Measurements from ENCODE around the gene ASIC2. TPM values are rescaled to one million over a fixed set of nuclear protein-coding genes. Genes with fewer than 3 reads are reported as not detected.

ASIC2 gene
- total RNA-seq, 1 experiment from 2014 or later: 0.74 TPM

GRCh38 chr17:33050611-33051140 lies 242.4 kb downstream of the ASIC2 start:
- H3K18ac ChIP-seq (ENCODE audit: insufficient read length, low read depth, low read length): no peak overlapping the region
- no peak overlapping the region for H3K23ac ChIP-seq (ENCODE audit: insufficient read length, low read depth, low read length)
- H3K56ac ChIP-seq (ENCODE audit: insufficient read length, low read depth, low read length): no peak overlapping the region
- H3K14ac ChIP-seq (ENCODE audit: insufficient read depth, low read length): no peak overlapping the region
- no peaks in the 10 kb centered on the region for H3K36me3 Mint-ChIP-seq (ENCODE audit: insufficient read depth in 1 of 3, low read depth in 3 of 3)
- H3K4me3 Mint-ChIP-seq: no peak overlapping the region
- H3K27me3 ChIP-seq (ENCODE audit: insufficient read depth, low read length): no peaks in the 10 kb centered on the region
- no peak overlapping the region for H2BK5ac ChIP-seq (ENCODE audit: insufficient read length, low read length)
- no peak overlapping the region for H4K91ac ChIP-seq (ENCODE audit: insufficient read length, low read depth, low read length)
- no peaks in the 10 kb centered on the region for H3K9me3 Mint-ChIP-seq
- H4K20me1 ChIP-seq (ENCODE audit: control insufficient read depth, insufficient read depth, insufficient read length): no peaks in the 10 kb centered on the region
- H3K4me1 Mint-ChIP-seq: no peaks in the 10 kb centered on the region
- H3K4me2 ChIP-seq (ENCODE audit: insufficient read depth, insufficient read length, low read length): no peak overlapping the region
- H3K79me2 ChIP-seq (ENCODE audit: insufficient read depth, low read length): no peaks in the 10 kb centered on the region
- H2BK20ac ChIP-seq (ENCODE audit: low read depth, low read length, poor library complexity, severe bottlenecking): no peak overlapping the region
- H2BK12ac ChIP-seq (ENCODE audit: insufficient read length, low read depth, low read length): no peak overlapping the region
- DNase-seq: no peak
- H3K9ac ChIP-seq (ENCODE audit: extremely low read depth, insufficient read length, low read length): no peak overlapping the region
- H3K27ac ChIP-seq (ENCODE audit: insufficient read length, low read depth, low read length): no peak overlapping the region
- no peak overlapping the region for H3T11ph ChIP-seq (ENCODE audit: low read length)
- no peak overlapping the region for H4K8ac ChIP-seq (replicated peaks; ENCODE audit: insufficient read length, low read depth, low read length)
- no peak overlapping the region for H2BK120ac ChIP-seq (ENCODE audit: low read depth, low read length, poor library complexity, severe bottlenecking)
- no peak overlapping the region for H3K27ac Mint-ChIP-seq
- no peaks in the 10 kb centered on the region for H3K23me2 ChIP-seq (ENCODE audit: insufficient read length, low read depth, low read length, poor library complexity, severe bottlenecking)
- no peak overlapping the region for H2AK5ac ChIP-seq (ENCODE audit: insufficient read length, low read length)
- H3K79me1 ChIP-seq (ENCODE audit: insufficient read depth, low read depth, low read length, poor library complexity, severe bottlenecking): no peaks in the 10 kb centered on the region
- no peaks in the 10 kb centered on the region for H3K9me3 ChIP-seq (ENCODE audit: control insufficient read depth, low read depth, low read length)
- H2BK15ac ChIP-seq (ENCODE audit: low read depth, low read length): no peak overlapping the region
- H3K27me3 Mint-ChIP-seq (ENCODE audit: low read depth): peaks cover 48% of the 10 kb centered on the region
- TF ChIP-seq CTCF (conservative IDR thresholded peaks at IDR 0.05): no peak
- no peak overlapping the region for H4K5ac ChIP-seq (ENCODE audit: insufficient read length, low read depth, low read length)
- no peaks in the 10 kb centered on the region for H3K4me1 ChIP-seq (ENCODE audit: insufficient read depth, low read length)
- WGBS (ENCODE audit: extremely low coverage, insufficient read length, low lambda C conversion rate): no CpG with 5 or more reads among the region's 1 CpG
- no peak overlapping the region for H2AFZ ChIP-seq (ENCODE audit: low read length)
- H3K4ac ChIP-seq (ENCODE audit: low read depth, low read length): no peak overlapping the region

All from H9 (cell line).